Measurements from ENCODE around the gene MAST4.

DNA sequence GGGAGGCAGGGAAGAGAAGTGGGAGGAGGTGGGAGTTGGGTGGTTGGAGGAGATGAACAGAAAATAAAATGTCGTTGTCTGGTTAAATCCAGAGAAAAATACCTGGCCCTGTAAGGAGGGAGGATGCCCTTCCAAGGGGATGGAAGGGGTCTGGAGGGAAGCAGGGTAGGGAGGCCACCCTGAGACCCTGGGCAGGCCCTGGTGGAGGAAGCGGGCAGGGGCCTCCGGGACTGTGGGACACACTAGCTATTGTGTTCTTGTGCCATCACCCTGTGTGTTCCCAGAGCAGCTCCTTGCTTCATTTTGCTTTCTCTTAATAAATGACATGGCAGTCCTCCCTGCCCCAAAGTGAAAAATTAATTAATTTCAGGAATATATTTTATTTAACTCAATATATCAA lies 612.2 kb downstream of the MAST4 start:
- no peak for TF ChIP-seq EZH2 (optimal IDR thresholded peaks at IDR 0.05; ENCODE audit: low read depth, low read length)
- TF ChIP-seq, protein P1, sequence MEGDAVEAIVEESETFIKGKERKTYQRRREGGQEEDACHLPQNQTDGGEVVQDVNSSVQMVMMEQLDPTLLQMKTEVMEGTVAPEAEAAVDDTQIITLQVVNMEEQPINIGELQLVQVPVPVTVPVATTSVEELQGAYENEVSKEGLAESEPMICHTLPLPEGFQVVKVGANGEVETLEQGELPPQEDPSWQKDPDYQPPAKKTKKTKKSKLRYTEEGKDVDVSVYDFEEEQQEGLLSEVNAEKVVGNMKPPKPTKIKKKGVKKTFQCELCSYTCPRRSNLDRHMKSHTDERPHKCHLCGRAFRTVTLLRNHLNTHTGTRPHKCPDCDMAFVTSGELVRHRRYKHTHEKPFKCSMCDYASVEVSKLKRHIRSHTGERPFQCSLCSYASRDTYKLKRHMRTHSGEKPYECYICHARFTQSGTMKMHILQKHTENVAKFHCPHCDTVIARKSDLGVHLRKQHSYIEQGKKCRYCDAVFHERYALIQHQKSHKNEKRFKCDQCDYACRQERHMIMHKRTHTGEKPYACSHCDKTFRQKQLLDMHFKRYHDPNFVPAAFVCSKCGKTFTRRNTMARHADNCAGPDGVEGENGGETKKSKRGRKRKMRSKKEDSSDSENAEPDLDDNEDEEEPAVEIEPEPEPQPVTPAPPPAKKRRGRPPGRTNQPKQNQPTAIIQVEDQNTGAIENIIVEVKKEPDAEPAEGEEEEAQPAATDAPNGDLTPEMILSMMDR (IDR thresholded peaks at IDR 0.05; ENCODE audit: low read length) = no peak

Data from MM.1S (cell line).